ENCODE results near the gene HSPG2. TPM values are rescaled to one million over a fixed set of nuclear protein-coding genes. Genes with fewer than 3 reads are reported as not detected.

The HSPG2 gene
- total and polyA plus RNA-seq, 2 of the 8 experiments (the other 6 are each of a cell fraction or from before 2014, with no cell fraction given): 17.8 to 111 TPM

GRCh38 chr1:21843208-21843607, 93.9 kb downstream of the HSPG2 start:
- ChIA-PET POLR2A (ENCODE audit: partially characterized antibody) (no interaction called here), CTCF (ENCODE audit: partially characterized antibody) (interaction anchor here (1.2 to 1.7 kb wide), 3 partner anchors 10 to 17 kb away, joined by 3 to 4 read pairs (median 3); no protein-coding TSS in a partner anchor)
- H3K4me1 ChIP-seq (replicated peaks in 1 of 4; ENCODE audit: control insufficient read depth in 3 of 4, insufficient read depth in 4 of 4, low read length in 3 of 4): no peaks in the 10 kb centered on the region
- no peak overlapping the region for H3K4ac ChIP-seq (replicated peaks; ENCODE audit: insufficient read length, low read depth, low read length)
- H3K79me2 ChIP-seq (ENCODE audit: control insufficient read depth in 1 of 2, insufficient read depth in 2 of 2, low read length in 2 of 2): no peaks in the 10 kb centered on the region
- no peak overlapping the region for H2BK12ac ChIP-seq (ENCODE audit: low read depth, low read length)
- no peak overlapping the region for H3K4me3 ChIP-seq (ENCODE audit: extremely low read depth in 1 of 4, insufficient read depth in 2 of 4, low read depth in 3 of 4, low read length in 4 of 4)
- no peak overlapping the region for H4K91ac ChIP-seq (replicated peaks; ENCODE audit: insufficient read length, low read length)
- no peaks in the 10 kb centered on the region for H3K79me1 ChIP-seq (ENCODE audit: low read depth, low read length)
- H2BK5ac ChIP-seq (ENCODE audit: low read depth, low read length): no peak overlapping the region
- no peak overlapping the region for H3K4me2 ChIP-seq (ENCODE audit: insufficient read depth in 1 of 2, low read depth in 2 of 2, low read length in 2 of 2)
- H2BK15ac ChIP-seq (ENCODE audit: low read length): no peak overlapping the region
- H2BK20ac ChIP-seq (ENCODE audit: low read length): no peak overlapping the region
- 94% methylated on average over 13 of the region's 13 CpGs; no CpG with 5 or more reads in 1 of the 2 experiments for WGBS, 2 experiments (ENCODE audit: extremely low coverage in 1 of 2, insufficient coverage in 1 of 2, insufficient read length in 1 of 2, insufficient replicate concordance in 2 of 2, low coverage in 1 of 2, low lambda C conversion rate in 2 of 2, missing lambda C conversion rate in 1 of 2)
- no peaks in the 10 kb centered on the region for H3K9me3 ChIP-seq (ENCODE audit: insufficient read depth in 2 of 2, low read depth in 1 of 2, low read length in 1 of 2)
- H3K56ac ChIP-seq (replicated peaks; ENCODE audit: insufficient read length, low read depth, low read length): no peak overlapping the region
- no peak overlapping the region for H4K5ac ChIP-seq (ENCODE audit: insufficient read length, low read depth, low read length)
- no peak overlapping the region for H3K14ac ChIP-seq (ENCODE audit: insufficient read length)
- no peak overlapping the region for H3K9ac ChIP-seq (replicated peaks in 1 of 4; ENCODE audit: extremely low read depth in 1 of 4, low read depth in 3 of 4, low read length in 3 of 4)
- peaks cover 12 to 60% (median 48%) of the 10 kb centered on the region in 4 experiments; a peak in 7 of 8 replicates for H3K36me3 ChIP-seq (ENCODE audit: control insufficient read depth in 2 of 4, insufficient read depth in 4 of 4, low read length in 3 of 4)
- no peak overlapping the region for H3K23ac ChIP-seq (ENCODE audit: insufficient read length)
- no peaks in the 10 kb centered on the region; the same call in 1 of the 2 replicates for H3K23me2 ChIP-seq (ENCODE audit: low read depth, low read length)
- FAIRE-seq: no peak
- H3K27me3 ChIP-seq (replicated peaks in 1 of 4; ENCODE audit: control insufficient read depth in 3 of 4, extremely low read depth in 1 of 4, insufficient read depth in 3 of 4, low read length in 3 of 4): no peaks in the 10 kb centered on the region
- no peak overlapping the region for H2BK120ac ChIP-seq (replicated peaks; ENCODE audit: low read depth, low read length)
- TF ChIP-seq POLR2AphosphoS5 (IDR thresholded peaks at IDR 0.05; ENCODE audit: low read depth, low read length) (no peak), USF2 (IDR thresholded peaks at IDR 0.05; ENCODE audit: low read length) (no peak), NRF1 (IDR thresholded peaks at IDR 0.05; ENCODE audit: low read depth, low read length) (no peak), MAX (IDR thresholded peaks at IDR 0.05) (no peak), TAF1 (IDR thresholded peaks at IDR 0.05; ENCODE audit: low read depth, low read length) (no peak), ZNF274 (IDR thresholded peaks at IDR 0.05; ENCODE audit: borderline replicate concordance, extremely low read depth, low read length) (no peak), TAF7 (optimal IDR thresholded peaks at IDR 0.05; ENCODE audit: borderline replicate concordance, low read depth, low read length) (no peak), HDAC2 (IDR thresholded peaks at IDR 0.05; ENCODE audit: borderline replicate concordance in 1 of 2, low read depth in 2 of 2, low read length in 2 of 2) (no peak)
- no peak overlapping the region for H3K27ac ChIP-seq (ENCODE audit: low read depth, low read length)
- no peak overlapping the region for H2AK5ac ChIP-seq (ENCODE audit: low read depth, low read length)
- no peak for DNase-seq (ENCODE audit: low read depth in 1 of 2, low spot score in 2 of 2)
- no peak overlapping the region for H2AFZ ChIP-seq (ENCODE audit: low read length)
- H4K8ac ChIP-seq (ENCODE audit: extremely low read depth, insufficient read depth, low read length): no peak overlapping the region
- no peak overlapping the region for H3K18ac ChIP-seq (ENCODE audit: extremely low read depth, low read length)
- peaks cover 0 to 8% of the 10 kb centered on the region in 2 experiments for H4K20me1 ChIP-seq (replicated peaks in 1 of 2; ENCODE audit: control insufficient read depth in 1 of 2, insufficient read depth in 2 of 2, low read length in 2 of 2)
